HEK293T (cell line): ENCODE data around the gene AGAP2.

Experiments
- CTCF ChIA-PET: fragments of 350-600 bp; formaldehyde crosslinking; extraction: SDS; loops from one replicate; lab custom pipeline; 2021; ENCODE audit warnings: antibody characterized with exemption, inconsistent platforms; lab: Yijun Ruan, JAX
- POLR2A ChIA-PET: fragments of 350-600 bp; formaldehyde crosslinking; extraction: SDS; loops from one replicate; lab custom pipeline; 2020; ENCODE audit warnings: antibody characterized with exemption, inconsistent platforms; lab: Yijun Ruan, JAX
- DNase-seq: peaks from one replicate; pipeline ENCODE4 v3.0.0; 2012; ENCODE audit warnings: mixed read lengths; ENCODE audit errors: extremely low spot score
- ARNT ChIP-seq: fragments of 450-650 bp; IDR thresholded peaks from 2 replicates; pipeline ENCODE4 v1.6.1; 2017; ENCODE audit warnings: mild to moderate bottlenecking
- BHLHE40 ChIP-seq: fragments of 450-650 bp; IDR thresholded peaks from 2 replicates; pipeline ENCODE4 v1.6.1; 2016; ENCODE audit warnings: mild to moderate bottlenecking, moderate library complexity, borderline replicate concordance
- CTBP1 ChIP-seq: fragments of 450-650 bp; IDR thresholded peaks from 2 replicates; pipeline ENCODE4 v1.6.1; 2016; ENCODE audit warnings: borderline replicate concordance
- ELF4 ChIP-seq: fragments of 450-650 bp; IDR thresholded peaks from 2 replicates; pipeline ENCODE4 v1.6.1; 2017; ENCODE audit warnings: antibody characterized with exemption
- FOXA1 ChIP-seq: fragments of 450-650 bp; IDR thresholded peaks from 2 replicates; pipeline ENCODE4 v1.6.1; 2016; ENCODE audit warnings: mild to moderate bottlenecking
- FOXK2 ChIP-seq: fragments of 450-650 bp; IDR thresholded peaks from 2 replicates; pipeline ENCODE4 v1.6.1; 2016; ENCODE audit warnings: mild to moderate bottlenecking
- FOXM1 ChIP-seq: fragments of 450-650 bp; IDR thresholded peaks from 2 replicates; pipeline ENCODE4 v1.6.1; 2017; ENCODE audit warnings: mild to moderate bottlenecking, borderline replicate concordance
- HDGF ChIP-seq: fragments of 450-650 bp; IDR thresholded peaks from 2 replicates; pipeline ENCODE4 v1.6.1; 2017; ENCODE audit warnings: antibody characterized with exemption, borderline replicate concordance
- L3MBTL2 ChIP-seq: fragments of 450-650 bp; conservative IDR thresholded peaks from 2 replicates; pipeline ENCODE4 v1.6.1; 2016; ENCODE audit warnings: mild to moderate bottlenecking
- LEF1 ChIP-seq: fragments of 450-650 bp; IDR thresholded peaks from 2 replicates; pipeline ENCODE4 v1.6.1; 2017; ENCODE audit warnings: mild to moderate bottlenecking, borderline replicate concordance
- NFRKB ChIP-seq: fragments of 450-650 bp; IDR thresholded peaks from 2 replicates; pipeline ENCODE4 v1.6.1; 2016; ENCODE audit warnings: mild to moderate bottlenecking, moderate library complexity
- SP1 ChIP-seq: fragments of 450-650 bp; IDR thresholded peaks from 2 replicates; pipeline ENCODE4 v1.6.1; 2017
- SUZ12 ChIP-seq: fragments of 450-650 bp; IDR thresholded peaks from 2 replicates; pipeline ENCODE4 v1.6.1; 2016; ENCODE audit warnings: mild to moderate bottlenecking
- TARDBP ChIP-seq: fragments of 450-650 bp; IDR thresholded peaks from 2 replicates; pipeline ENCODE4 v1.6.1; 2016
- ZNF384 ChIP-seq: fragments of 450-650 bp; IDR thresholded peaks from 2 replicates; pipeline ENCODE4 v1.6.1; 2016
- TF ChIP-seq, protein P1 (sequence below): fragments of 450-650 bp; IDR thresholded peaks from 2 replicates; pipeline ENCODE4 v1.6.1; 2016

Gene AGAP2

DNA sequence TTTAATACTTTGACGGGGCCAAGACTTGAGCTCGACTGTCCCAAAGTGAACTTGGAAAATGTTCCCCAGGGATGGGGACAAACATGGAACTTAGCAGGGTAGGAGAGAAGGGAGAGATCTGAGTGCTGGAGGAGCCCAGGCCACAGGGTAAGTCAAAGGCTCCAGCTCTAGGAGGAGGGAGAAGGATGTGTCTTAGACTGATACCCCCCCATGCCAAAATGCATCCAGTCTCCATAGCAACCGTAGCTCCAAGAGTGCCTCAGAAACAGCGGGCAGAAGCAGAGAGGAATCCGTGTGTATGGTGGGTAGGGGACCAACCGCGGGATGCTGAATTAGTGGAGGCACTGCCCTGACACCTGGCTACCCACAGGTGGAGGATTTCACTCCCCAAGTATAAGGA lies 845 bp upstream of the AGAP2 start:
- CTCF ChIA-PET = no interaction called here
- POLR2A ChIA-PET = interaction anchor here (0.7 kb wide), 1 partner anchor 13 kb away, joined by 3 read pairs; no protein-coding TSS in a partner anchor
- TF ChIP-seq ARNT = no peak
- TF ChIP-seq SUZ12 = no peak
- TF ChIP-seq SP1 = no peak
- no peak for TF ChIP-seq CTBP1
- no peak for TF ChIP-seq LEF1
- TF ChIP-seq L3MBTL2 = no peak
- no peak for TF ChIP-seq TARDBP
- TF ChIP-seq FOXM1 = no peak
- TF ChIP-seq NFRKB = no peak
- TF ChIP-seq BHLHE40 = no peak
- no peak for TF ChIP-seq HDGF
- DNase-seq = no peak

DNA sequence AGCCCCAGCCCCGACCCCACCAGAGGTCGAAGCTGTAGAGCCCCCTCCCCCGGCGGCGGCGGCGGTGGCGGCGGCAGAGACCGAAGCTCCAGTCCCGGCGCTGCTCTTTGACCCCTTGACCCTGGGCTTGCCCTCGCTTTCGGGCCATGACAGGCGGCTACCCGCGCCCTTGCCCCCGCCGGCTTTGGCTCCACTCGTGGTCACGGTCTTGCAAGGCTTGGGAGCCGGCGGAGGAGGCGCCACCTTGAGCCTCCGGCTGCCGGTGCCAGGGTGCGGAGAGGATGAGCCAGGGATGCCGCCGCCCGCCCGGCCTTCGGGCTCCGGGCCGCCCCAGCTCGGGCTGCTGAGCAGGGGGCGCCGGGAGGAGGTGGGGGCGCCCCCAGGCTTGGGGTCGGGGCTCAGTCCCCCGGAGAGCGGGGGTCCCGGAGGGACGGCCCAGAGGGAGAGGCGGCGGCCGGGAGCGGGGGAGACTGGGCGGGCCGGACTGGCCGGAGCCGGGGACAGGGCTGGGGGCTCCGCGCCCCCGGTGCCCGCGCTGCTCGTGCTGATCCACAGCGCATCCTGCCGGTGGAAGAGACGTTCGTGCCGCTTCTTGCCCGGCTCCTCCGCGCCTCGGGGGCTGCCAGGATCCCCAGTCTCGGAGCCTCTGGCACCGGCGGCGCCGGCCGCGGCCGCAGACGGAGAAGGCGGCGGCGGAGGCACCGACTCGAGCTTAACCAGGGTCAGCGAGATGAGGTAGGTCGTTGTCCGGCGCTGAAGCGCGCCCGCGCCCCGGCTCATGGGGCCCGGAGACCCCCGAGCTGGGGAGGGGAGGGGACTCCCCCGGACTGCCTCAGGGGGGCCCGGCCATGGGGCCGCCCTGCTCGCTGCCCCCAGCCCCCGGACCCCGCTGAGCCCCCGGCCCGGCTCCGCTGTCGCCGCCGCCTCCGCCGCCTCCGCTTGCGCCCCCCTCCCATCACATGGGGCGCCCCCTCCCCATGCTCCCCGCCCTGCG lies 778 bp downstream of the AGAP2 start:
- DNase-seq = no peak
- CTCF ChIA-PET = interaction anchor here (0.7 to 3.6 kb wide), 2 partner anchors 12 to 139 kb away, joined by 4 to 25 read pairs; no protein-coding TSS in a partner anchor
- POLR2A ChIA-PET = interaction anchor here (0.5 to 6.9 kb wide), 6 partner anchors 7 to 654 kb away, joined by 3 to 42 read pairs (median 4); partner anchors contain the start of genes CDK4, EEF1AKMT3, METTL1 and OS9
- TF ChIP-seq NFRKB (no peak), FOXK2 (no peak), SP1 (no peak), CTBP1 (no peak), L3MBTL2 (no peak), SUZ12 (no peak), FOXM1 (no peak), ELF4 (no peak), TARDBP (no peak), ZNF384 (no peak)

DNA sequence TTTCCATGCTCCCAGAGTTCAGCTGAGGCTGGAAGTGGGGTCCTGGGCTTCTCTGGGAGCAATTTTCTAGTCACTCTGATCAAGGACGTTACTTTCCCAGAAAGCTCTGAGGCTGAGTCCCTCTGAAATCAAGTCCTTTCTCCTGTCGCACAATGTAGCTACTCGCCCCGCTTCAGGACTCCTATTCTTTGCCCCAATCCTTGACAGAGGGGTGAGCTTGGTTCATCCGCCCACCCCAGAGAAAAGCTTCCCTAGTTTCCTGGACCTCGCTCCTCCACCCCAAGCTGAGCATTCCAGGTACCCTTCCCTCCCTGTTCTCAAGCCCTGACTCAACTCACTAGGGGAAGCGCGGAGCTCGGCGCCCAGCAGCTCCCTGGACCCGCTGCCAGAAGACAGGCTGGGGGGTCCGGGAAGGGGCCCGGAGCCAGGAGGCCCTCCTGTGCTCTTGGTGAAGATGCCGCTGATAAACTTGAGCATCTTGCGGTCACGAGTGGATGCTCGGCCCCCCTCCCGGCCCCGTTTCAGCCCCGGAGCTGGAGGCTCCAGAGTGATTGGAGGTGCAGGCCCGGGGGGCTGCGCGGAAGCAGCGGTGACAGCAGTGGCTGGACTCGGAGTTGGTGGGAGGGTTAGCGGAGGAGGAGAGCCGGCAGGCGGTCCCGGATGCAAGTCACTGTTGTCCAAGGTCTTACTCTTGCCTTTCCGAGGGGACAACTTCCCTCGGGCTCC lies 1.6 kb downstream of the AGAP2 start:
- POLR2A ChIA-PET = interaction anchor here (0.5 to 6.9 kb wide), 7 partner anchors 8 to 653 kb away, joined by 3 to 42 read pairs (median 4); partner anchors contain the start of genes CDK4, EEF1AKMT3, METTL1 and OS9
- TF ChIP-seq ZNF384 (no peak), FOXA1 (no peak), LEF1 (no peak), SUZ12 (no peak), CTBP1 (no peak), FOXK2 (no peak), L3MBTL2 (no peak), HDGF (no peak)
- TF ChIP-seq, protein P1, sequence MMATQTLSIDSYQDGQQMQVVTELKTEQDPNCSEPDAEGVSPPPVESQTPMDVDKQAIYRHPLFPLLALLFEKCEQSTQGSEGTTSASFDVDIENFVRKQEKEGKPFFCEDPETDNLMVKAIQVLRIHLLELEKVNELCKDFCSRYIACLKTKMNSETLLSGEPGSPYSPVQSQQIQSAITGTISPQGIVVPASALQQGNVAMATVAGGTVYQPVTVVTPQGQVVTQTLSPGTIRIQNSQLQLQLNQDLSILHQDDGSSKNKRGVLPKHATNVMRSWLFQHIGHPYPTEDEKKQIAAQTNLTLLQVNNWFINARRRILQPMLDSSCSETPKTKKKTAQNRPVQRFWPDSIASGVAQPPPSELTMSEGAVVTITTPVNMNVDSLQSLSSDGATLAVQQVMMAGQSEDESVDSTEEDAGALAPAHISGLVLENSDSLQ = no peak
- CTCF ChIA-PET = interaction anchor here (0.7 to 3.6 kb wide), 5 partner anchors 11 to 162 kb away, joined by 3 to 25 read pairs (median 4); no protein-coding TSS in a partner anchor
- DNase-seq = no peak

DNA sequence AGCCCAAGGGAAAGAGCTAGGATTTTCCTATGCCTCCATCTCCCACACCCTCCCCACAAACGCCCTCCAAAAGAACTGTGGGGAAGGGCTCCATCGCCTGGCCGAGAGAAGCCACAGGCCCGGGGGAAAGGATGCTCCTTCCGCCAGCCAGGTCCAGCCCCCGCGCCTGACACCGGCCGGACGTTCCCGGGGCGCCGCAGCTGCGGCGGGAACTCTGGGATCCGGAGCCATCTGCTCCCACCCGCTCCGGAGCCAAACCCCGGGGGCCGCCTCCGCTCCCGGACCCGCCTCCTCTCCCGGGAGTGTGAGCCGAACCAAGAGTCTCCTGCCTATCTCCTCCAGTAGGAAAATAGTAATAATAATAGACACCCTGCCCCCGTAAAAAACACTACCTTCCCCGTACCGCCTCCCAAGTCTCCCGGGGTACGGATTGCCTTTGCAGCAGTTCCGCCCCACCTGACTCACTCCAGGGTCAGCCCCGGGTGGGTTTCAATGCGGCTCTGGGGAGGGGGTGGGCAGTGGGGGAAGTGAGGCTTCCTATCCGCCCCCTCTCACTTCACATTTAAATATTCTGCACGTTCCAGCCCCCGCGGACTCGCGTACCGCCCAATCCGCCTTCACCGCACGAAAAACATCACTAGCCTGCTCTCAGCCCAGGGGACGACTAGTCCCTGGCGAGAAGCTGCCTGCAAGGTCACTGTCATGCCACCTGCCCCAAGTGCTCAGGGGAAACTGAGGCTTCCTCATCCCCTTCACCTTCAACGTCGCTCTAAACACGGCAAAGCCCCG lies 2.4 kb downstream of the AGAP2 start:
- ChIA-PET CTCF (interaction anchor here (0.7 to 3.6 kb wide), 9 partner anchors 10 to 277 kb away, joined by 3 to 25 read pairs (median 3); no protein-coding TSS in a partner anchor), POLR2A (interaction anchor here (0.7 to 6.9 kb wide), 9 partner anchors 9 to 43 kb away, joined by 3 to 42 read pairs (median 4); partner anchors contain the start of genes CDK4, EEF1AKMT3, METTL1 and OS9)
- TF ChIP-seq FOXM1 (no peak), TARDBP (no peak), ARNT (no peak), ELF4 (no peak), HDGF (no peak), FOXK2 (no peak), SP1 (no peak), L3MBTL2 (no peak), CTBP1 (no peak), BHLHE40 (no peak), SUZ12 (no peak), FOXA1 (no peak), NFRKB (no peak)
- TF ChIP-seq, protein P1 = no peak
- DNase-seq = peak; percentile 52
